HepG2 (cell line): ENCODE measurements around the gene TNNI2. TPM values are rescaled to one million over a fixed set of nuclear protein-coding genes. Genes with fewer than 3 reads are reported as not detected.

Source experiments
- ATAC-seq: fragments of 200-7000 bp; cut with Tn5 transposase; 3 replicates; pipeline ENCODE4 v1.9.1; 2020; ENCODE audit warnings: mild to moderate bottlenecking, moderate library complexity
- BruUV-seq: library from RNA; stranded (reverse); fragments of 400-500 nt; replicated peaks from 2 replicates; lab custom pipeline; 2021; lab: Mats Ljungman, UMichigan
- CTCF ChIA-PET: fragments of 300-600 bp; formaldehyde crosslinking; extraction: SDS; loops from one replicate; lab custom pipeline; 2021; ENCODE audit warnings: low total read pairs, inconsistent platforms, low intra/inter-chr PET ratio; lab: Yijun Ruan, JAX
- POLR2A ChIA-PET: fragments of 350-600 bp; sonication (Branson Sonifier 250); formaldehyde crosslinking; loops from one replicate; lab custom pipeline; 2020; ENCODE audit warnings: antibody characterized with exemption, inconsistent platforms; lab: Yijun Ruan, JAX
- DNase-seq: peaks from one replicate; pipeline ENCODE4 v3.0.0-alpha.2; 2015; ENCODE audit warnings: low spot score
- FAIRE-seq: peaks from 3 replicates; lab custom pipeline; 2011; peaks lifted over from hg19 to GRCh38; lab: Jason Lieb, UNC
- H2AFZ ChIP-seq: one replicate; pipeline ENCODE4 v1.6.1; 2011; ENCODE audit warnings: low read length, inconsistent platforms
- H3K27ac ChIP-seq: fragments of 300-600 bp; 3 replicates; pipeline ENCODE4 v1.8.0; 2011; ENCODE audit warnings: mixed run types, mild to moderate bottlenecking, mixed read lengths, low read length, inconsistent platforms; ENCODE audit not compliant: insufficient read depth; ENCODE audit errors: extremely low read length
- H3K27me3 ChIP-seq, 2 experiments: fragments of 200-600 bp in 1 of 2; 2 replicates in 1 of 2; 3 replicates in 1 of 2; pipeline versions ENCODE4 v1.6.0 to v1.8.0; 2011; ENCODE audit warnings: low read length in 2 of 2, mild to moderate bottlenecking in 2 of 2, moderate library complexity in 2 of 2, inconsistent platforms in 1 of 2; ENCODE audit not compliant: insufficient read depth in 2 of 2, control insufficient read depth in 1 of 2
- H3K36me3 ChIP-seq, 2 experiments: fragments of 200-600 bp in 1 of 2; replicated peaks in 1 of 2; 2 replicates in 1 of 2; 3 replicates in 1 of 2; pipeline versions ENCODE4 v1.5.1 to v1.8.0; 2011; ENCODE audit warnings: low read length in 2 of 2, inconsistent platforms in 1 of 2; ENCODE audit not compliant: insufficient read depth in 2 of 2, control insufficient read depth in 1 of 2
- H3K4me1 ChIP-seq: 2 replicates; pipeline ENCODE4 v1.5.1; 2012; ENCODE audit warnings: low read length, inconsistent platforms; ENCODE audit not compliant: insufficient read depth
- H3K4me2 ChIP-seq: 2 replicates; pipeline ENCODE4 v1.6.0; 2011; ENCODE audit warnings: low read depth, low read length, inconsistent platforms
- H3K4me3 ChIP-seq, 3 experiments: fragments of 200-600 bp in 1 of 3; sonication (generic), shearing (Covaris generic) in 1 of 3; replicated peaks in 1 of 3; 2 replicates each; pipeline ENCODE4 v1.5.1; 2011 to 2016; ENCODE audit warnings: low read length in 3 of 3, inconsistent platforms in 2 of 3, low read depth in 2 of 3, mild to moderate bottlenecking in 2 of 3, control low read depth in 1 of 3, mixed read lengths in 1 of 3; ENCODE audit not compliant: insufficient read depth in 1 of 3
- H3K79me2 ChIP-seq: one replicate; pipeline ENCODE4 v1.6.1; 2011; ENCODE audit warnings: low read length, inconsistent platforms; ENCODE audit not compliant: insufficient read depth
- H3K9ac ChIP-seq: 2 replicates; pipeline ENCODE4 v1.6.0; 2011; ENCODE audit warnings: mild to moderate bottlenecking, low read depth, low read length, inconsistent platforms; ENCODE audit not compliant: insufficient read depth
- H3K9me3 ChIP-seq: 2 replicates; pipeline ENCODE4 v1.5.1; 2012; ENCODE audit warnings: mild to moderate bottlenecking, low read length
- H4K20me1 ChIP-seq: 2 replicates; pipeline ENCODE4 v1.6.0; 2011; ENCODE audit warnings: inconsistent platforms, mild to moderate bottlenecking, low read length, moderate library complexity; ENCODE audit not compliant: insufficient read depth
- ETV6 ChIP-seq: sonication (generic); formaldehyde crosslinking; conservative IDR thresholded peaks from 2 replicates; pipeline ENCODE4 v1.4.0; 2020; ENCODE audit warnings: missing genetic modification reagents
- GABPB1 ChIP-seq: IDR thresholded peaks from 2 replicates; pipeline ENCODE4 v1.6.1; 2016; ENCODE audit warnings: mild to moderate bottlenecking, missing genetic modification reagents, moderate library complexity, missing compliant biosample characterization
- MXD4 ChIP-seq: IDR thresholded peaks from 2 replicates; pipeline ENCODE4 v1.6.1; 2016; ENCODE audit warnings: mild to moderate bottlenecking, missing biosample characterization, missing genetic modification reagents
- POLR2AphosphoS5 ChIP-seq: IDR thresholded peaks from 2 replicates; pipeline ENCODE4 v1.6.1; 2012; ENCODE audit warnings: low read depth, low read length
- YY1 ChIP-seq: IDR thresholded peaks from 2 replicates; pipeline ENCODE4 v1.6.1; 2011; ENCODE audit warnings: low read length, low read depth, moderate library complexity, mild to moderate bottlenecking; ENCODE audit not compliant: insufficient read depth, insufficient replicate concordance
- ZNF557 ChIP-seq: sonication (generic); formaldehyde crosslinking; IDR thresholded peaks from 2 replicates; pipeline ENCODE4 v1.4.0; 2020; ENCODE audit warnings: missing genetic modification reagents
- ZNF737 ChIP-seq: sonication (generic); formaldehyde crosslinking; IDR thresholded peaks from 2 replicates; pipeline ENCODE4 v1.5.0; 2020; ENCODE audit warnings: missing genetic modification reagents, mild to moderate bottlenecking, borderline replicate concordance
- WGBS: methylation state at CpG from one replicate; pipeline ENCODE4 v1.1.6; 2017; ENCODE audit warnings: low lambda C conversion rate; 5-methylcytosine and 5-hydroxymethylcytosine counted together
- in situ Hi-C: cut with HindIII; loops from 2 replicates; pipeline ENCODE4 v1.10.0; 2017; ENCODE audit warnings: low pct_unique_long_range_greater_than_20kb; ENCODE audit not compliant: extremely low pct_ligation_motif_present
- intact Hi-C: fragments of 100-400 bp; cut with micrococcal nuclease; formaldehyde crosslinking; loops from one replicate; pipeline ENCODE4 v1.10.0; 2022; ENCODE audit not compliant: unreplicated experiment
- polyA plus RNA-seq, 8 experiments: library from polyadenylated mRNA; depleted of rRNA in 3 of 8; stranded (reverse) in 7 of 8; unstranded in 1 of 8; fragments of >200 nt; fragmentation: Illumina TruSeq in 4 of 8; extraction: Trizol in 4 of 8; gene quantifications; 2 replicates each; pipeline versions ENCODE4 v1.2.1 to v1.2.3, GENCODE V29; 2011 to 2016; ENCODE audit warnings: low read depth in 4 of 8, missing spikeins in 1 of 8, mixed read lengths in 1 of 8; ENCODE audit not compliant: insufficient read depth in 1 of 8
- total RNA-seq, 5 experiments: library from RNA; depleted of rRNA; stranded (reverse); fragments of >200 nt; fragmentation: Illumina TruSeq; extraction: Trizol; gene quantifications; 2 replicates each; pipeline ENCODE4 v1.2.3, GENCODE V29; 2016; ENCODE audit warnings: low read depth in 1 of 5
- TF ChIP-seq, protein P1 (sequence below): IDR thresholded peaks from 2 replicates; pipeline ENCODE4 v1.6.1; 2012; ENCODE audit warnings: low read length, improper control_type of control experiment
- TF ChIP-seq, protein P2 (sequence below): sonication (generic); formaldehyde crosslinking; IDR thresholded peaks from 2 replicates; pipeline ENCODE4 v1.5.0; 2020; ENCODE audit warnings: missing genetic modification reagents
- TF ChIP-seq, protein P3 (sequence below): conservative IDR thresholded peaks from 2 replicates; pipeline ENCODE4 v1.6.1; 2018; ENCODE audit warnings: missing genetic modification reagents
- TF ChIP-seq, protein P4 (sequence below): sonication (generic); formaldehyde crosslinking; IDR thresholded peaks from 2 replicates; pipeline ENCODE4 v1.9.0; 2021; ENCODE audit warnings: missing genetic modification reagents, borderline replicate concordance
- TF ChIP-seq, protein P5 (sequence below): sonication (generic); formaldehyde crosslinking; conservative IDR thresholded peaks from 2 replicates; pipeline ENCODE4 v1.4.0; 2020; ENCODE audit warnings: mild to moderate bottlenecking, missing genetic modification reagents, moderate library complexity

Gene TNNI2
- total and polyA plus RNA-seq, 2 of the 13 experiments (the other 11 are each of a cell fraction or from before 2014, with no cell fraction given), result 7.2 to 12.0 TPM

DNA sequence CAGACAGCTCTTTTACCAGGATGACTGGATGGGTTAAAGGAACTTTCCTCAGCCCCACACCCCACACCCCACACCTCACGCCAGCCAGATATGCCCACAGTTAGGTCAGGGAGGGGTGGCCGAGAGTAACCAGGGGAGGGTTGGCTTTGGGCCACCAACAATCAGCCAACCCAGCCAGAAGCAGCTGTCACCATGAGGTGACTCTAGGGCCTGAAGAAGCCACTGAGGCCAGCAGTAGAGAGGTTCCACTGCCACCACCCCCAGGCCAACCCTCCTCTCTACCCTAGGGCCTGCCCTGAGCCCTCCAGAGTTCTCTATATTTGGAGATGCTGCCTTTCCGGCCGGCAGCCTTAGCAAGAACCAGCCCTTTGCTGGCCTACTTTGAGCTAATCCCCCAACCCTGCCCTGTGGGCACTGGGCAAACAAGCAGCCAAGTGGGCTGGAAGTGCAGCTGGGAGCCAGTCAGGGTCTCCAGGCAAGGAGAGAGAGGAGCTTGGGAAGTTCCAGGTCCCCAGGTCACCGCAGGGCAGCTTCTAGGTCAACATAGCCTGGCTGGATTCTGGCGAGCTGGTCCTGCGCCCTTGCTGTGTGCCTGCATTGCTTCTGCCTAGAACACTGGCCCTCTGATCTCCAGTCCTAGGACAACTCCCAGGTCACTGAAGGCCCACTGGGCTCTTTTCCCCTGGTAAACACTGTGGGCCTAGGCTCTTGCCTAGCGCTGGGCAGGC lies 16.0 kb upstream of the TNNI2 start:
- BruUV-seq, result no TSS peak
- Histone ChIP-seq H3K27me3 (peaks cover 2 to 14% of the 10 kb centered on the region in 2 experiments; a peak in 3 of 5 replicates), H3K4me3 (no peak overlapping the region), H3K9ac (no peak overlapping the region), H2AFZ (no peak overlapping the region), H3K79me2 (no peaks in the 10 kb centered on the region), H3K4me2 (no peak overlapping the region), H3K9me3 (0 out of 2 replicates have a peak, but pooled peaks cover 3% of the 10 kb centered on the region), H4K20me1 (no peaks in the 10 kb centered on the region), H3K27ac (no peak overlapping the region), H3K36me3 (no peaks in the 10 kb centered on the region), H3K4me1 (peaks cover 33% of the 10 kb centered on the region)
- no peak for ATAC-seq
- POLR2A ChIA-PET, result no interaction called here
- DNase-seq, result no peak
- in situ Hi-C loops, result no loop called here
- WGBS, result 23% methylated on average over 5 of the region's 8 CpGs
- intact Hi-C loops, result no loop called here
- FAIRE-seq, result no peak
- CTCF ChIA-PET, result interaction anchor here (1.0 kb wide), 1 partner anchor 130 kb away, joined by 3 read pairs; no protein-coding TSS in a partner anchor
- TF ChIP-seq MXD4 (CRISPR knock-in tag) (no peak), ZNF557 (CRISPR knock-in tag) (no peak), ZNF737 (CRISPR knock-in tag) (no peak), YY1 (no peak), ETV6 (CRISPR knock-in tag) (no peak), GABPB1 (CRISPR knock-in tag) (no peak), POLR2AphosphoS5 (no peak)
- TF ChIP-seq, protein P1, sequence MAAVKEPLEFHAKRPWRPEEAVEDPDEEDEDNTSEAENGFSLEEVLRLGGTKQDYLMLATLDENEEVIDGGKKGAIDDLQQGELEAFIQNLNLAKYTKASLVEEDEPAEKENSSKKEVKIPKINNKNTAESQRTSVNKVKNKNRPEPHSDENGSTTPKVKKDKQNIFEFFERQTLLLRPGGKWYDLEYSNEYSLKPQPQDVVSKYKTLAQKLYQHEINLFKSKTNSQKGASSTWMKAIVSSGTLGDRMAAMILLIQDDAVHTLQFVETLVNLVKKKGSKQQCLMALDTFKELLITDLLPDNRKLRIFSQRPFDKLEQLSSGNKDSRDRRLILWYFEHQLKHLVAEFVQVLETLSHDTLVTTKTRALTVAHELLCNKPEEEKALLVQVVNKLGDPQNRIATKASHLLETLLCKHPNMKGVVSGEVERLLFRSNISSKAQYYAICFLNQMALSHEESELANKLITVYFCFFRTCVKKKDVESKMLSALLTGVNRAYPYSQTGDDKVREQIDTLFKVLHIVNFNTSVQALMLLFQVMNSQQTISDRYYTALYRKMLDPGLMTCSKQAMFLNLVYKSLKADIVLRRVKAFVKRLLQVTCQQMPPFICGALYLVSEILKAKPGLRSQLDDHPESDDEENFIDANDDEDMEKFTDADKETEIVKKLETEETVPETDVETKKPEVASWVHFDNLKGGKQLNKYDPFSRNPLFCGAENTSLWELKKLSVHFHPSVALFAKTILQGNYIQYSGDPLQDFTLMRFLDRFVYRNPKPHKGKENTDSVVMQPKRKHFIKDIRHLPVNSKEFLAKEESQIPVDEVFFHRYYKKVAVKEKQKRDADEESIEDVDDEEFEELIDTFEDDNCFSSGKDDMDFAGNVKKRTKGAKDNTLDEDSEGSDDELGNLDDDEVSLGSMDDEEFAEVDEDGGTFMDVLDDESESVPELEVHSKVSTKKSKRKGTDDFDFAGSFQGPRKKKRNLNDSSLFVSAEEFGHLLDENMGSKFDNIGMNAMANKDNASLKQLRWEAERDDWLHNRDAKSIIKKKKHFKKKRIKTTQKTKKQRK, result no peak
- TF ChIP-seq, protein P2, sequence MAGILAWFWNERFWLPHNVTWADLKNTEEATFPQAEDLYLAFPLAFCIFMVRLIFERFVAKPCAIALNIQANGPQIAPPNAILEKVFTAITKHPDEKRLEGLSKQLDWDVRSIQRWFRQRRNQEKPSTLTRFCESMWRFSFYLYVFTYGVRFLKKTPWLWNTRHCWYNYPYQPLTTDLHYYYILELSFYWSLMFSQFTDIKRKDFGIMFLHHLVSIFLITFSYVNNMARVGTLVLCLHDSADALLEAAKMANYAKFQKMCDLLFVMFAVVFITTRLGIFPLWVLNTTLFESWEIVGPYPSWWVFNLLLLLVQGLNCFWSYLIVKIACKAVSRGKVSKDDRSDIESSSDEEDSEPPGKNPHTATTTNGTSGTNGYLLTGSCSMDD, result no peak
- TF ChIP-seq, protein P3, sequence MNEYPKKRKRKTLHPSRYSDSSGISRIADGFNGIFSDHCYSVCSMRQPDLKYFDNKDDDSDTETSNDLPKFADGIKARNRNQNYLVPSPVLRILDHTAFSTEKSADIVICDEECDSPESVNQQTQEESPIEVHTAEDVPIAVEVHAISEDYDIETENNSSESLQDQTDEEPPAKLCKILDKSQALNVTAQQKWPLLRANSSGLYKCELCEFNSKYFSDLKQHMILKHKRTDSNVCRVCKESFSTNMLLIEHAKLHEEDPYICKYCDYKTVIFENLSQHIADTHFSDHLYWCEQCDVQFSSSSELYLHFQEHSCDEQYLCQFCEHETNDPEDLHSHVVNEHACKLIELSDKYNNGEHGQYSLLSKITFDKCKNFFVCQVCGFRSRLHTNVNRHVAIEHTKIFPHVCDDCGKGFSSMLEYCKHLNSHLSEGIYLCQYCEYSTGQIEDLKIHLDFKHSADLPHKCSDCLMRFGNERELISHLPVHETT (CRISPR knock-in tag), result no peak
- TF ChIP-seq, protein P4, sequence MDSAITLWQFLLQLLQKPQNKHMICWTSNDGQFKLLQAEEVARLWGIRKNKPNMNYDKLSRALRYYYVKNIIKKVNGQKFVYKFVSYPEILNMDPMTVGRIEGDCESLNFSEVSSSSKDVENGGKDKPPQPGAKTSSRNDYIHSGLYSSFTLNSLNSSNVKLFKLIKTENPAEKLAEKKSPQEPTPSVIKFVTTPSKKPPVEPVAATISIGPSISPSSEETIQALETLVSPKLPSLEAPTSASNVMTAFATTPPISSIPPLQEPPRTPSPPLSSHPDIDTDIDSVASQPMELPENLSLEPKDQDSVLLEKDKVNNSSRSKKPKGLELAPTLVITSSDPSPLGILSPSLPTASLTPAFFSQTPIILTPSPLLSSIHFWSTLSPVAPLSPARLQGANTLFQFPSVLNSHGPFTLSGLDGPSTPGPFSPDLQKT (CRISPR knock-in tag), result no peak
- TF ChIP-seq, protein P5, sequence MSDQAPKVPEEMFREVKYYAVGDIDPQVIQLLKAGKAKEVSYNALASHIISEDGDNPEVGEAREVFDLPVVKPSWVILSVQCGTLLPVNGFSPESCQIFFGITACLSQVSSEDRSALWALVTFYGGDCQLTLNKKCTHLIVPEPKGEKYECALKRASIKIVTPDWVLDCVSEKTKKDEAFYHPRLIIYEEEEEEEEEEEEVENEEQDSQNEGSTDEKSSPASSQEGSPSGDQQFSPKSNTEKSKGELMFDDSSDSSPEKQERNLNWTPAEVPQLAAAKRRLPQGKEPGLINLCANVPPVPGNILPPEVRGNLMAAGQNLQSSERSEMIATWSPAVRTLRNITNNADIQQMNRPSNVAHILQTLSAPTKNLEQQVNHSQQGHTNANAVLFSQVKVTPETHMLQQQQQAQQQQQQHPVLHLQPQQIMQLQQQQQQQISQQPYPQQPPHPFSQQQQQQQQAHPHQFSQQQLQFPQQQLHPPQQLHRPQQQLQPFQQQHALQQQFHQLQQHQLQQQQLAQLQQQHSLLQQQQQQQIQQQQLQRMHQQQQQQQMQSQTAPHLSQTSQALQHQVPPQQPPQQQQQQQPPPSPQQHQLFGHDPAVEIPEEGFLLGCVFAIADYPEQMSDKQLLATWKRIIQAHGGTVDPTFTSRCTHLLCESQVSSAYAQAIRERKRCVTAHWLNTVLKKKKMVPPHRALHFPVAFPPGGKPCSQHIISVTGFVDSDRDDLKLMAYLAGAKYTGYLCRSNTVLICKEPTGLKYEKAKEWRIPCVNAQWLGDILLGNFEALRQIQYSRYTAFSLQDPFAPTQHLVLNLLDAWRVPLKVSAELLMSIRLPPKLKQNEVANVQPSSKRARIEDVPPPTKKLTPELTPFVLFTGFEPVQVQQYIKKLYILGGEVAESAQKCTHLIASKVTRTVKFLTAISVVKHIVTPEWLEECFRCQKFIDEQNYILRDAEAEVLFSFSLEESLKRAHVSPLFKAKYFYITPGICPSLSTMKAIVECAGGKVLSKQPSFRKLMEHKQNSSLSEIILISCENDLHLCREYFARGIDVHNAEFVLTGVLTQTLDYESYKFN, result no peak
